Cerebellar nuclear complex (tissue), 1 donor: ENCODE data around the gene LCN6.
"Not testable (repeated sequence)": the region's sequence is repeated elsewhere in the genome, so short reads cannot be mapped to it uniquely, and the experiment has no call there.

ENCODE experiments used
- DNase-seq, 2 experiments: peaks; one replicate each; lab custom pipeline; 2025; lab: John Stamatoyannopoulos, UW

The LCN6 gene

DNA sequence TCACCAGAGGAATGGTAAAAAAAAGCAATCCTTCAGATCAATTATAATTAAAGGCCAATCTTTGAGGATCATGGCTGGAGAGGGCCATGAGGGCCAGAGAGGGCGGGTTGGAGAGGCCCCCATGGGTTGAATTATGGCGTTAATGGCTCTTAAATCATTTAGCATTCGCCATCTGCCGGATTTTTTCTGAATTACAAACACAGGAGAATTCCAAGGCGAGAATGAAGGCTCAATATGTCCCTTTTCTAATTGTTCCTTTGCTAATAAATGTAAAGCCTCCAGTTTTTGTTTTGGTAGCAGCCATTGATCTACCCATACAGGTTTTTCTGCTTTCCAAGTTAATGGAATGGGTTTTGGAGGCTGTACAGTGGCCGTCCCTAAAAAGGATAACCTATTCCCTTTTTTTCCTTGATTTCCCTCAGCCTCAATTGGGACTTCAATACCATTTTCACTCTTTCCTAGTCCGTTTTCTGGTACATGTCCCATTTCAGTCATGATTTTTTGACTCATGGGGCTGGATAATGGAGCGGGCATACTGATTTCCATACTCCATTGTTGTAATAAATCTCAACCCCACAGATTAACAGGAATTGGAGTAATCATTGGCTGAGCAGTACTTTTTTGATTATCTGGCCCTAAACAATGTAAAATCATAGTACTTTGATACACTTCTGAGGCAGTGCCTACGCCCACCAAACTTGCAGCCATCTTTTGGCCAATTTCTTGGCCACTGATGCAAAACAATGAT is 36.1 kb upstream of the LCN6 start:
- no peak for DNase-seq

- no peak for DNase-seq
Observed at GRCh38 chr9:136782452-136782851, 34.1 kb upstream of the LCN6 start.

- no peak for DNase-seq
Observed at GRCh38 chr9:136779808-136780207, 31.5 kb upstream of the LCN6 start.

DNA sequence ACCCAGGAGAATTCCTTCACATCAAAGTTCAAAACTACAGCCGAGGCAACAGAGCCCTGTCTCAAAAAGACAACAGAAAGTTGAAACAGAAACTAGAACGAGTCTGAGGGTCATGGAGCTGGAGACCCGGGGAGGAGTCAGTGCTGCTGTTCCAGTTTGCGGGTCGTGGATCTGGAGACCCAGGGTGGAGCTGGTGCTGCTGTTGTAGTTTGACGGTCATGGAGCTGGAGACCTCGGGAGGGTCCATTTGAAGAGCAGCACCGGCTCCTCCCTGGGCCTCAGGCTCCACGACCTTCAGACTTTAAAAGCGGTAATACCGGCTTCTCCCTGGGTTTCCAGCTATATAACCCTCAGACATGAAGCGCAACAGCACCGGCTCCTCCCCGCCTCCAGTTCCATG is 29.0 kb upstream of the LCN6 start:
- no peak for DNase-seq

DNA sequence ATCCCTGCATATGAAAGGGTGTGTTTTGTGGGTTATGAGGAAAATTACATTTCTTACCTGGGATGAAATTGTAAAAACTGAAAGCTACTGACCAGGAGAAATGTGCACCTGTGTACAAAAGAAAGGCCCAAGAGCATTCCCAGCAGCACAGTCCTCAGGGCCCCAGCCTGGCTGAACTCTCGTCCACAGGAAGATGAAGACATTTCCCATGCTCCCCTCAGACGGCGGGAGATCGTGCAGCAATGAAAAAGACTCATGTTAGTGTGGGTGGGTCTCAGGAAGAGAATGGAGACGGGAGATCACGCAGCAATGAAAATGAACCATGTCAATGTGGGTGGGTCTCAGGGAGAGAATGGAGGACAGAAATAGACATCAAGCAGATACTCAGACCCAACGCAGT is 28.6 kb upstream of the LCN6 start:
- DNase-seq = no peak

GRCh38 chr9:136775191-136775590 is 26.9 kb upstream of the LCN6 start:
- DNase-seq = no peak

- no peak for DNase-seq
Observed at GRCh38 chr9:136774416-136775045, 26.2 kb upstream of the LCN6 start.

GRCh38 chr9:136773386-136774044 is 25.2 kb upstream of the LCN6 start:
- no peak for DNase-seq

DNA sequence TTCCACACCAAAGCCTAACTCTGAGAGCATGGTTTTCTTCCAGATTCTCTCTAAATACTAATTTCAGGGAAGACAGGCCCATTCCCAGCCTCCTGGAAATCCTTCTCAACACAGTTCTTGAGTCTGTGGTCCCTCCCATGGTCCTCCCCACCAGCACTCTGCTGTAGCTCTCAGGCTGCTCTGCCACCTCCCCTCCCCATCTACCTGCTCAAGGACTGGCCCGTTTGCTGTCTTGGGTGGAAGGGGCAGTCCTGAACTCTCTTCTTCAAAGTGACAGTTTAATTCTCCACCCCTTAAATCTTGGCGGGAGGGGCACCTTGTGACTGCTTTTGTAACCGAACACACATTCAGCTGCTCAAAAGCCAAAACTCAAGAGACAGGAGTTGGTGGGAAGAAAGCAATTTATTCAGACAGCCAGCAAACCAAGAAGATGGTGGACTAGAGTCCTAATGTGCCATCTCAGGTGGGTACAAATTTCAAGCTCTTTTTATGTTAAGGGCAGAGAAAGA is 23.6 kb upstream of the LCN6 start:
- no peak for DNase-seq

- DNase-seq = no peak
Observed at GRCh38 chr9:136769710-136770191, 21.4 kb upstream of the LCN6 start.

- DNase-seq = peak in 1 of 2 experiments; percentile 13
Observed at GRCh38 chr9:136766410-136767120, 18.2 kb upstream of the LCN6 start.

DNA sequence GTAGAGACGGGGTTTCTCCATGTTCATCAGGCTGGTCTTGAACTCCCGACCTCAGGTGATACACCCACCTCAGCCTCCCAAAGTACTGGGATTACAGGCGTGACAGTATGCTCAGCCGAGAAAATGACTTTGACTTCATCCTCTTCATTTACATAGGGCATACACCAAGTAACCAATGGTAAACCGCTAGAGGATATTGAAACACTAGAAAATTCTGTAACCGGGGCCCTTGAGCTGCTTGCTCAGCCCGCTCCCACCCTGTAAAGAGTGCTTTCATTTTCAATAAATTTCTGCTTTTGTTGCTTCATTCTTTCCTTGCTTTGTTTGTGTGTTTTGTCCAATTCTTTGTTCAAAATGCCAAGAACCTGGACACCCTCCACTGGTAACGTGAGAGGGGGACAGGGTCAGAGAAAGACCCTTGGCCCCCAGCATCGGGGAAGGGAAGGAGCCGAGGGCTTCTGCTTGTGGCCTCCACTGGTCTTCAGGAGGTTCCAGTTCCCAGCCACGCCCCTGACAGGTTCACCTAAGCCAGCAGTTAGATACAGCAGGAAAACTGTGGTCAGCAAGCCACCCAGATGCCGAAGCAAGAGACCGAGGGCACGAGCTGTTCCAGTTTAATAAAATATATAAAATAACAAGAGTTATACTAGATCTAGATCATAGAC is 17.6 kb upstream of the LCN6 start:
- DNase-seq = not testable (repeated sequence)

- DNase-seq = no peak
Observed at GRCh38 chr9:136765041-136765440, 16.7 kb upstream of the LCN6 start.

DNA sequence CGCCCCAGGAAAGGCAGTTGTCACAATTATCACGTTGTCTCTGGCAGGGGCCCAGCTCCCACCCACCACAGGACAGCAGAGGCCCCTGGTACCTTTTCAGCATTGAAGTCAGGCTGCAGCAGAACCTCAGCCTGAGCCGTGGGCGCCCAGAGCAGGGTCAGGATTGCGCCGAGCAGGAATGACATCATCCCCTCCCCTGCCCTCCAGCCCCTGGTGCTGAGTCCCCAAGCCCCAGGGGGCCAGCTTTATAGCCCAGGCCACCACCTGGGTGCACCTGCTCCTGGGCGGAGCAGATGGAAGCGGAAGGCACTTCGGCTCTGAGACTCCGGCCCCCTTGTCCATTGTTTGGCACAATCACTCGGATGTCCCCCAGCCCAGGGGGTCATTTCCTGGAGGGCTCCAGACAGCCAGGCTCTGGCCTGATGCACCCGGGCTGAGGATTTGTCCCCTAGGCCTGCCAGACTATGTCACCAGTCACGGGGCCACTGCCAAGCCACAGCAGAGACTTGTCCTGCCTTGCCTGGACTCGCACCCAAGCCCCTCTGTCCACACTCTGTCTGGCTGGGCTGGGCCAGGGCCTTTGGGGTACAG is 16.1 kb upstream of the LCN6 start, which contains the start of gene LCN15:
Gene LCN15, minus strand, starts transcription at position 218 of the 591 bp plus-strand sequence. Its CDS starts 30 bp downstream, at position 188.
- DNase-seq = no peak

- no peak for DNase-seq
Observed at GRCh38 chr9:136763649-136764035, 15.3 kb upstream of the LCN6 start.

DNA sequence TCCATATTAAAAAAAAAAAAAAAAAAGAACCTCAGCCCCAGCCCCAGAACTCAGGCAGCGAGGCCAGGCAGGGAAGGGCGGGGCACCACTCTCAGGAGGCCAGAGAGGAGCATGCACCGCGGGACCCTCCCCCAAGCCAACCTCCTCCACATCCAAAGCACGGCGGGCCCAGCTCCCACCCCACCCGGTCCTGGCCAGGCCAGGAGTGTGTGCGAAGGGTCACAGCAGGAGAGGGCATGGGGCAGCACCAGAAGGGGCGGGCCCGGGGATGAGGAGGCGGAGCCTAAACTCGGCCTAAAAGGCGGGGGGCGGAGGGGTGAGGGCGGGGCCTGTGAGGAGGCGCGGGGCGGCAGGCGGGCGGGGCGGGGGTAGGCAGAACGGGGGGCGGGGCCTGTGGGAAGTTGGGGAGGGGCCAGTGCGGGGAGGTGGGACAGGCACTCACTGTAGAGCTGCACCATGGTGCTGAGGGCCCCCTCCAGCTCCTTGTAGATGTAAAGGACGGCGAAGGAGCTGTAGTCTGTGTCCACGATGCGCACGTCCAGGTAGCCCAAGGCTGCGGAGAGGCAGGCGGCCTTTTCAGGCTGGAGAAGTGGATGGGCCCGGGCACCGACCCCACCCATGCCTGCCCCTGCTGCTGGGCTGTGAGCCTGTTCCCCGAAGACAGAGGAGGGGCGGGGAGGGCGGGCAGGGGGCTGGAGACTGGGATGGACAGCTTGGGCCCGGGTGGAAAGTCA is 14.8 kb upstream of the LCN6 start:
- DNase-seq = no peak

DNA sequence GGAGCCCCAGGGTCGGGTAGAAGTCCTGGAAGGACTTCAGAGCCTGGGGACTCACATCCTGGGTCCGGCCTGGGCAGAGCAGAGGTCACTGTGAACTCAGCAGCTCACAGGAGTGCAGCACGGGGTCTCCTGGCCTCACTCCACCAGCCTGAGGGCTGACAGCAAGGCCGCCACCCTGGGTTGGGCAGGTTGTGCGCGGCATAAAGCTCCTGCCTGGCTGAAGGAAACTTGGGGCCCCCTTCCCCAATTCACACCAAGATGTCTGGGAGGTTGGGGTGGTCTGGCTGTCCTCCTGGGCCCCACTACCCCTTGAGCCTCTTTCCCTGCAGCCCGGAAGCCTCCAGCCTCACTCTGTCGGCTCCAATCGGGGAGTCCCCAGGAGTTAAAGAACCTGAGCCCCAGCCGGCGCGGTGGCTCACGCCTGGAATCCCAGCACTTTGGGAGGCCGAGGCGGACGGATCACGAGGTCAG is 13.9 kb upstream of the LCN6 start:
- no peak for DNase-seq

GRCh38 chr9:136761545-136761981 is 13.2 kb upstream of the LCN6 start:
- DNase-seq = no peak

DNA sequence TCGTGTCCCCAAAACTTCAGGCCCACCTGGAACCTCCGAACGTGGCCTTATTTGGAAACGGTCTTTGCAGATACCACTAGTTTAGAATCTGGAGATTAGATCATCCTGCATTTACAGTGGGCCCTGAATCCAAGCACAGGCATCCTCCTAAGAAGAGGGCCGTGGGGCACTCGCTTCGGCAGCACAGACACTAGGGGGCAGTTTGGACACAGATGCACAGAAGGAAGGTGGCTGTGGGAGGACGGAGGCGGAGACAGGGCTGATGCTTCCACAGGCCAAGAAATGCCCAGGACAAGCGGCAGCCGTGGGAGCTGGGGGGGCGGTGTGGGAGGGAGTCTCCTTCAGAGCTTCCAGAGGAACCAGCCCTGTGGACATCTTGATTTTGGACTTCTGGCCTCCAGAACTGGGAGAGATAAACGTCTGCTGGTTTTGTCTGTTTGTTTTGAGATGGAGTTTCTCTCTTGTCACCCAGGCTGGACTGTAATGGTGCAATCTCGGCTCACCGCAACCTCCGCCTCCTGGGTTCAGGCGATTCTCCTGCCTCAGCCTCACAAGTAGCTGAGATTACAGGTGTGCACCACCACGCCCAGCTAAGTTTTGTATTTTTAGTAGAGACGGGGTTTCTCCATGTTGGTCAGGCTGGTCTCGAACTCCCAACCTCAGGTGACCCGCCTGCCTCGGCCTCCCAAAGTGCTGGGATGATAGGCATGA is 12.7 kb upstream of the LCN6 start:
- DNase-seq = peak in 1 of 2 experiments; percentile 69

DNA sequence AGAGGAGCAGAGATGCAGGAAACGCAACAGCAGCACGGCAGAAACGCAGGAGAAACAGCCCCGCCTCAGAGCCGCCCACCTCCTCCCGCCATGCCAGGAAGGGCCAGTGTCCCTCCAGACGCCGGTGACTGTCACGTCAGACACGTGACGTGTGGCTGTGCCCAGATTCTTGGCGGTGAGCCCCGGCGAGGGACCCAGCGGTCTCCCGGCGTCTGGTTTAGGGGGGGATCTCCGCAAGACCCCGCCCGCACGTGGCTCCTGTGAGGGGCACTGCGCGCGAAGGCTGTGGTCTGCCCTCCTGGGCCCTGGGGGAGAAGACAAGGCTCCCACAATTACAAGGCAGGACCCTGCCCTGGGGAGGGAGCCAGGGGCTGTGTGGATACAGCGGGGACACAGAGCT is 12.1 kb upstream of the LCN6 start:
- no peak for DNase-seq
